Body of pancreas (tissue), 4 donors: ENCODE data around the gene ADGRG3. TPM values are rescaled to one million over a fixed set of nuclear protein-coding genes. Genes with fewer than 3 reads are reported as not detected.

Experiments
- ATAC-seq: fragments of 150-250 bp; one replicate; pipeline ENCODE4 v1.9.1; 2016
- DNase-seq, 4 donors: peaks; one replicate each; pipeline ENCODE4 v3.0.0-alpha.2; 2019
- H3K27ac ChIP-seq, 4 donors: fragments of 200-600 bp; sonication (generic); 1 replicate in 3 of 4; 2 replicates in 1 of 4; pipeline versions ENCODE4 v1.5.1 to v1.6.1; 2016 to 2019; ENCODE audit warnings: mild to moderate bottlenecking in 1 of 4, mixed read lengths in 1 of 4, moderate library complexity in 1 of 4
- H3K27me3 ChIP-seq, 2 donors: fragments of 200-600 bp; sonication (generic); one replicate each; pipeline ENCODE4 v1.6.0; 2016; ENCODE audit warnings: mild to moderate bottlenecking in 1 of 2
- H3K36me3 ChIP-seq, 2 donors: fragments of 200-600 bp; sonication (generic); replicated peaks in 1 of 2; 2 replicates each; pipeline ENCODE4 v1.5.1; 2016; ENCODE audit warnings: low read depth in 2 of 2; ENCODE audit not compliant: insufficient read depth in 1 of 2
- H3K4me1 ChIP-seq: fragments of 200-600 bp; sonication (generic); one replicate; pipeline ENCODE4 v1.6.0; 2016
- H3K4me3 ChIP-seq, 2 donors: fragments of 200-600 bp; sonication (generic); 1 replicate in 1 of 2; 2 replicates in 1 of 2; pipeline ENCODE4 v1.5.1; 2016 to 2019
- H3K9me3 ChIP-seq, 3 donors: fragments of 200-600 bp; sonication (generic); 1 replicate in 2 of 3; 2 replicates in 1 of 3; pipeline ENCODE4 v1.5.1; 2016
- CTCF ChIP-seq, 7 experiments: fragments of 450-650 bp in 4 of 7; fragments of 200-600 bp in 3 of 7; sonication (generic) in 3 of 7; IDR thresholded peaks; one replicate each; pipeline ENCODE4 v1.5.1; 2016 to 2019; ENCODE audit warnings: antibody characterized with exemption in 7 of 7
- POLR2A ChIP-seq, 3 donors: fragments of 450-650 bp; IDR thresholded peaks; one replicate each; pipeline ENCODE4 v1.6.1; 2016; ENCODE audit warnings: antibody characterized with exemption in 3 of 3, mild to moderate bottlenecking in 2 of 3
- WGBS, 2 donors: methylation state at CpG; one replicate each; pipeline ENCODE4 v1.1.5; 2017; 5-methylcytosine and 5-hydroxymethylcytosine counted together
- intact Hi-C: fragments of 100-400 bp; cut with DNase I; formaldehyde crosslinking; loops from one replicate; pipeline ENCODE4 v1.15.1; 2023
- total RNA-seq, 2 donors: library from RNA; depleted of rRNA; stranded (reverse); fragments of >200 nt; gene quantifications; one replicate each; pipeline ENCODE4 v1.1.0, GENCODE V29; 2016

The ADGRG3 gene
- total RNA-seq, 2 donors from 2014 or later, result 2.0 to 6.0 TPM

DNA sequence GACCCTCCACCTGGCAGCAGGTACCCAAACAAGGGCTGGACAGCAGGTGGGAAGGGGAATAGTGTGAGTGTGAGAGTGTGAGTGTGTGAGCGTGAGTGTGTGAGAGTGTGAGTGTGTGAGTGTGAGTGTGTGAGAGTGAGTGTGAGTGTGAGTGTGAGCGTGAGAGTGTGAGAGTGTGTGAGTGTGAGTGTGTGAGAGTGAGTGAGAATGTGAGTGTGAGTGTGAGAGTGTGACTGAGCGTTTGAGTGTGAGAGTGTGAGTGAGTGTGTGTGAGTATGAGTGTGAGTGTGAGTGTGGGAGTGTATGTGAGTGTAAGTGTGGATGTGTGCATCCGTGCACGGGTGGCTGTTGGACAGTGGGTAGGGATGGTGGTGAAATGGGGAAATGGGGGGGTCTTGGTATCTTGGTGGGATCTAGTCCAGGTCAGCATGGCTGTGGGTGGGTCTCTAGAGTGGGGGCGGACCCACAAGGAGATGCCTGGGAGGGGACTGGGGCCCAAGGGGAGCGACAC lies 39.3 kb upstream of the ADGRG3 start:
- WGBS, 2 donors, result 71 to 79% methylated on average over 6 of the region's 7 CpGs
- H3K27ac ChIP-seq, result peak overlapping the region; percentile 19 to 56 (median 40)
- H3K4me3 ChIP-seq, result no peak overlapping the region
- DNase-seq (no peak), ATAC-seq (no peak)
- TF ChIP-seq CTCF (IDR thresholded peaks at IDR 0.05) (no peak), POLR2A (IDR thresholded peaks at IDR 0.05) (no peak)
- intact Hi-C loops, result no loop called here
- no peaks in the 10 kb centered on the region for H3K36me3 ChIP-seq
- no peaks in the 10 kb centered on the region for H3K9me3 ChIP-seq
- no peaks in the 10 kb centered on the region for H3K27me3 ChIP-seq
- peaks cover 58% of the 10 kb centered on the region for H3K4me1 ChIP-seq

- H3K36me3 ChIP-seq, result no peaks in the 10 kb centered on the region
- H3K4me1 ChIP-seq, result peaks cover 58% of the 10 kb centered on the region
- ATAC-seq, result no peak
- no peak for TF ChIP-seq CTCF (IDR thresholded peaks at IDR 0.05)
- TF ChIP-seq POLR2A (IDR thresholded peaks at IDR 0.05), result no peak
- 64% methylated on average over 4 to 11 of the region's 22 CpGs for WGBS, 2 donors
- H3K27me3 ChIP-seq, result no peaks in the 10 kb centered on the region
- H3K27ac ChIP-seq, result peak overlapping the region in 2 of 4 donors; percentile 11 to 56
- no peaks in the 10 kb centered on the region for H3K9me3 ChIP-seq
- DNase-seq, result no peak
- intact Hi-C loops, result no loop called here
- no peak overlapping the region for H3K4me3 ChIP-seq
These were observed 38.3 kb upstream of the ADGRG3 start for GRCh38 chr16:57629516-57630406.

- DNase-seq, result no peak
- 64 to 67% methylated on average over 2 to 10 of the region's 10 CpGs for WGBS, 2 donors
- TF ChIP-seq CTCF (IDR thresholded peaks at IDR 0.05), result no peak
- TF ChIP-seq POLR2A (IDR thresholded peaks at IDR 0.05), result no peak
- H3K9me3 ChIP-seq, result no peaks in the 10 kb centered on the region
- peak overlapping the region in 1 of 4 donors; percentile 27 for H3K27ac ChIP-seq
- no peaks in the 10 kb centered on the region for H3K27me3 ChIP-seq
- peaks cover 60% of the 10 kb centered on the region for H3K4me1 ChIP-seq
- no peaks in the 10 kb centered on the region for H3K36me3 ChIP-seq
- ATAC-seq, result no peak
- H3K4me3 ChIP-seq, result no peak overlapping the region
- intact Hi-C loops, result no loop called here
These were observed 37.7 kb upstream of the ADGRG3 start for GRCh38 chr16:57630407-57630797.

DNA sequence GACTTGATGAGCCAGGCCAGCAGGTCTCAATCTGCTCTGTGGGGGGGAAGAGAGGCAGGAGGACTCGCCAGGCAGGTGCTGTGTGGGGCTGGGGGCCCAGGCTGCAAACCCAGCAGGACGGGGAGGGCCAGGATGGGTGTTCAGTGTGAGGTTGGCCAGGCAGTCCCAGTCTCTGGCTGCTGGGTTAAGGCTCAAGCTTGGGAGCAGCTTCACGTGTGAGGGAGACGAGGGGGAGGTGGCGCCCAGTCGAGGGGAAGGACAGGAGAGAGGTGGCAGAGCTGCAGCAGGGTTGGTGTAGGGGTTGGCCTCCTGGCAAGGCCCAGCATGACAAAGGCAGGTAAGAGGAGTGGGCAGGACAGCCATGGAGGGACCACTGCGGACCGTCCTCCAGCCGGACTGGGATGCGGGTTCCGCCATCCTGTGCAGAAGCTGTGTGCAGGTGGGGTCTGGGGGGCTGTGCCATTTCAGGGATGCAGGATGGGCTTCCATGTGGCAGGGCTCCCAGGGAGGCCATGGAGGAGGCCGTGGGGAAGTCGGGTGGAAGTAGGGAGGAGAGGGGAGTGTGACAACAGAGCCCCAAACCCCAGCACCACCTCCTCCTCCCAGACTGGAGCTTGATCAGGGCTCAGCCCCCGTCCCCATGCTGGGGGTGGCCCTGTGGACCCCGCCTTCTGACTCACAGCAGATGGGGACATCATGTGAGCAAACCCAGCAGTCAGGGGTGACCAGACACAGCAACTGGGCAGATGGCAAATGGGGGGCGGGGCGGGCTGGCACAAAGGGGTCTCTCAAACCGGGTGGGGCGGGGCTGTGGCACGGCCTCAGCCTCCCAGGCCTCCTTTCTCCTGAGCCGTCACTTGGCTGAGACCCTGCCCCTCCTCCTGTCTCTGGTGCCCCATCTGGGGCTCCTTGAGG lies 36.9 kb upstream of the ADGRG3 start:
- Histone ChIP-seq H3K36me3 (no peaks in the 10 kb centered on the region), H3K27me3 (no peaks in the 10 kb centered on the region), H3K27ac (no peak overlapping the region), H3K9me3 (no peaks in the 10 kb centered on the region), H3K4me1 (peaks cover 68% of the 10 kb centered on the region), H3K4me3 (no peak overlapping the region)
- DNase-seq (no peak), ATAC-seq (no peak)
- intact Hi-C loops, result no loop called here
- TF ChIP-seq CTCF (IDR thresholded peaks at IDR 0.05) (no peak), POLR2A (IDR thresholded peaks at IDR 0.05) (no peak)
- 66 to 81% methylated on average over 15 to 21 of the region's 21 CpGs for WGBS, 2 donors
